Measurements from ENCODE around the gene TMEM175. TPM values are rescaled to one million over a fixed set of nuclear protein-coding genes. Genes with fewer than 3 reads are reported as not detected.
"Not testable (repeated sequence)": the region's sequence is repeated elsewhere in the genome, so short reads cannot be mapped to it uniquely, and the experiment has no call there.

Gene TMEM175
- total RNA-seq, 1 donor from 2014 or later = 12.1 TPM

DNA sequence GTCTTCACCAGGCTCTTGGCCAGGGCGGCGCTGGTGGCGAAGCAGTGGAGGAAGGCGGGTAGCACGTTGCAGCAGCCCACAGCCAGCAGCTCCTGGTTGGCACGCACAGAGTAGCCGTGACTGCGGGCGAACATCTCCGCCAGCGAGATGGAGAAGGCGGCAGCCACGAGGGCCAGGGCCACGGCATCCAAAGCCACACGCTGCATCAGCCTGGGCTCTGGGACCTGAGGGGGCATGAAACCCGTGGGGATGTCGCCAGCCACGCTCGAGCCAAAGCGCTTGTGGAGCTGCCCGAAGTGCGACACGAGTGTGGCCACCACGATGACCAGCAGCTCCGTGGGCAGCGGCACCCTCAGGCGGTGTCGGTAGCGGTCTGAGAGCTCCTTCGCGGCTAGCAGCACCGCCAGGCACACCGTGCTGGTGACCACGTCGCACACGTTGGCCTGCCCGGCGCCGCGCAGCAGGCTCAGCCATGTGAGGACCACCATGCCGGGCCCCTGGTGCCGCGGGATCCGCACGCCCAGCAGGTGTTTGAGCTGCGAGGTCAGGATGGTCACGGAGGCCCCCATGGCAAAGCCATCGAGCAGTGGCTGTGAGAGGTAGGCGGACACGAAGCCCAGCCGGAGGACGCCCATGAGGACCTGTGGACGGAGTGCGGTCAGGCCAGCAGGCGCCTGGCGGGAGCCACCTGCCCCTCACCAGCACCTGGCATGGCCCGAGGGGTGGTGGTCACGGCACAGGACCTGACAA is 57.6 kb downstream of the TMEM175 start:
- DNase-seq (ENCODE audit: low read depth) = no peak

DNA sequence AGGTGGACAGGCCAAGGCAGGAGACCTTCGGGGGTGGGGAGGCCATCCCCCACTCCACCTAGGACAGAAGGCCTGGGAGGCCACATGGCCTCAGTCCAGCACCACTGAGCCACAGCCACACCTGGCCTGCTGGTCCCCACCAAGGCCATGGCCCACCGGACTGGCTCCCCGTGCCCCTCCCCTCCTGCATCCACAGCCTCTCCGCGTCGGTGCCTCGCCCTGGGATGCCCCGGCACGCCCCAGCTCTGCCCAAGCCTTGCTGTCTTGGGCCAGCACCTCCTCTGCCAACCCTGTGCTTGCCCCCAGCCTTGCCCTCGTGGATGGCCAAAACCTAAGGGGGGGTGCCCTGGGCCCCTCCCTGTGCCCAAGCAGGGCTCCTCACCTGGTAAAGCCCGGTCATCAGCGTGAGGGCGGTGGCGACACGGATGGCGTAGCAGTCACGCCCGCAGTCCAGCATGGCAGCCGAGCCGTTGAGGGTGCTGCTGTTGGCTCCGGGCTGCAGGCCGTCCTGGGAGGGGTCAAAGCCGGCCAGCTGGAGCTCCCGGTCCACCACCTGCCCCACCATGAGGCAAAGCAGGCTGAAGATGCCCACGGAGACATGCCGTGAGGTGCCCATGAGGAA is 58.6 kb downstream of the TMEM175 start:
- no peak for DNase-seq (ENCODE audit: low read depth)

DNA sequence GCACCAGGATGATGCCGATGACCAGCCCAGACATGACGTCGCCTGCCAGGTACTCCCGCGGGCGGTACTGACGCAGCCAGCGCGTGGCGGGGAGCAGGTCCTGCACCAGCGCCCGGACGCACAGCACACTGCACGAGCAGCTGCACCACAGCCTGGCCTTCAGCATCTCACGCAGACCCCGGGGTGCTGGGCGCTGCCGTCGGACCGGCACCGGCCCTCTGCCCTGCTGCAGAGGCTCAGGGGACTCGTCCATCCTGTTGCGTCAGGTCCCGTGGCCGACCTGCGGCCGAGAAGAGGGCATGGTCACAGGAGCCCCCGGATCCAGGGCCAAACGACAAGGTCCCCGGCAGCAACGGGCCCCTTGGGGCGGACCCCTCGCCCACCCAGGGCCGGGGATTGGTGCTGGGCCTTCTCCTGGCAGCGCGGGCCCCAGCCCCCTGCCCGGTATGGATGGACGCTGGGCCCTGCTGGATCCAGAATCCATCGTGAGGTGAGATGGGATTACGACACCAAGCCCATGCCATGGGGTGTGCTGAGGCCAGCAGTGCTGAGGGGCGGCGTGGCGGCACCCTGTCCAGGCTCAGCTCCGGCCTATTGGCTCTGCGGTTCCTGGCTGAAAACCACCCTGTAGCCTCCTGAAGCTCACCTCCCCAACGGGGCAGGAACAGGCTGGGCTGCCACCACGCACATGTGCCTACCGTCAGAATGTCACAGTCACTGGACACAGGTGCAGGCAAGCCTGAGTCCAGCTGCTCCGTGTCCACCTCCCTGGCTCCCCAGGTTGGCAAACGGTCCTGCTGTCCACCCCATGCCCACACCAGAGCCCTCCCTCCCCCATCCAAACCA is 59.4 kb downstream of the TMEM175 start:
- DNase-seq (ENCODE audit: low read depth) = no peak

DNA sequence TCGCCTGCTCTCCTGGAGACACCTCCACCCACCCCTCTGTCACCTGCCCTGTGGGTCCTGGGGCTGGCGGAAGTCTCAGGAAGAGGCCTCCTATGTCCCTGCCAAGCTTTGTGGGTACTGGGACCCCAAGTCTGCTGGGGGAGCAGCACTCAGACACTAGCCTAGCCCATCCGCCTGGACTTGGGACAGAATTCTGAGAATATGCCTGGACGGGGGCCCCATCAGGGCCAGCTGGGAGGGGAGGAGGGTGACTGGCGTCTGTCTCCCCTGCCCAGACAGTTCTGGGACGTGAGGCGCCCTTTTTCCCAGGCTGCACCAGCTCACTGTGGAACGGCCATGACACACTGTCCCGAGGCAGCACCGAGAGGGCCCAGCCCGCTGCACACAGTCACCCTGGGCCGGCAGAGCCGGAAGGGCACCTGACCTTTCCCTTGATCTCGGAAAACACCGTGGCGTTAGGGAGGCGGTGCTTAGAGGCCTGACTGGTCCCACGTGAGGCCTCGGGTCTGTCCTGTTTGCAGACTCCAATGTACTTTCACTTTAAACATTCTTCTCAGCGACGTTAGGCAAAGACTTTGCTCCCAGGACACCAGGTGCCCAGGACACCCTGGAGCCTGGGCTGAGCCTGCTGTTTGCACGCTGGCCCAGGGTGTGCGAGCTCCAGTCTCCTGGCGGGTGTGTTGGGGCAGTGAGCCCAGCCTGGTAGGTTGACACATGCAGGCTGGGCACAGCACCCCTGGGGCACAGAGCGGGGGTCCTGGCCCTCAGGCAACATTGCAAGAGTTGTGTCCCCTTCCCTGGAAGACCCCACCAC is 60.2 kb downstream of the TMEM175 start:
- DNase-seq (ENCODE audit: low read depth) = peak; percentile 90

DNA sequence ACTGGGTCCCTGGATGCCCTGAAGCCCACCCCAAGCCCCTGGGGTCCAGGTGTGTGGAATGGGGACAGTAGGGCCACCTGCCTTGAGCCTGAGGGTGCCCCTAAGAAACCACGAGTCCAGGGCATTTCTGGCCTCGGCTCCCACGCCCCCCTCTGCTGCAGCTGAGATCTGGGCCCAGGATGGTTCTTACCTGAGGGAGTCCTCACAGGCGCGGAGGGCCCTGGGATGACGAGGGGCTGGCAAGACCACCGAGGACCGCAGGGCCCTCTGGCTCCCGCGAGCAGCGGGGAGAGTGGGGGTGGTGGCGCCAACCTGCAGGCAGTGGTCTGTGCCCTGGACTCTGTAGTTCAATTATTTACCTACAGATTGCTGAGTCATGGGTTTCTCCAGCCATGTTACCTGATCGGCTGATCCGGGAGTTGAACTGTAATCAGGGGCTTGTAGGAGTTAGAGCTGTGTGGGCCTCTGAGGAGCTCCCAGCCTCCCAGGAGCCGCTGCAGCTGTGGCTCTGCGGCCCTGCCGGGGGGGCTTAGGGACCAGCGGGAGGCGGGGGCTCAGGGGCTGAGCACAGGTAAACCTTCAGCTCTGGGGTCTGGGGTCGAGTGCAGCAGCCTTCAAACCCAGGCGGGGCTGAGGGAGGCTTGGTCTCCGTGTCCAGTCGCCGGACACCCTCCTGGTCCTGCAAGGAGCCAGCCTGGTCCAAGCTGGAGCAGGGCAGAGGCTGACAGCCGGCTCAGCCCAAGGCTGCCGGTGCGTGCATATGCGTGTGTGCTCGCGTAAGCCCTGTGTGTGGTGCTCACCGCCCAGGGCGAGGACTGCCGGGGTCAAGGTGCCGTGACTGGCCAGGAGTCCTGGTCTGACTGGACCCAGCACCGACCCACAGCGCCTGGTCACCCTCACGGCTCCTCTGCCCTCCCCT is 61.1 kb downstream of the TMEM175 start, which contains the start of gene SLC26A1:
SLC26A1 (minus strand) TSS at position 294 of the 919 bp plus-strand sequence. CDS start 1,701 bp downstream, outside the sequence.
- DNase-seq (ENCODE audit: low read depth) = peak; percentile 85

DNA sequence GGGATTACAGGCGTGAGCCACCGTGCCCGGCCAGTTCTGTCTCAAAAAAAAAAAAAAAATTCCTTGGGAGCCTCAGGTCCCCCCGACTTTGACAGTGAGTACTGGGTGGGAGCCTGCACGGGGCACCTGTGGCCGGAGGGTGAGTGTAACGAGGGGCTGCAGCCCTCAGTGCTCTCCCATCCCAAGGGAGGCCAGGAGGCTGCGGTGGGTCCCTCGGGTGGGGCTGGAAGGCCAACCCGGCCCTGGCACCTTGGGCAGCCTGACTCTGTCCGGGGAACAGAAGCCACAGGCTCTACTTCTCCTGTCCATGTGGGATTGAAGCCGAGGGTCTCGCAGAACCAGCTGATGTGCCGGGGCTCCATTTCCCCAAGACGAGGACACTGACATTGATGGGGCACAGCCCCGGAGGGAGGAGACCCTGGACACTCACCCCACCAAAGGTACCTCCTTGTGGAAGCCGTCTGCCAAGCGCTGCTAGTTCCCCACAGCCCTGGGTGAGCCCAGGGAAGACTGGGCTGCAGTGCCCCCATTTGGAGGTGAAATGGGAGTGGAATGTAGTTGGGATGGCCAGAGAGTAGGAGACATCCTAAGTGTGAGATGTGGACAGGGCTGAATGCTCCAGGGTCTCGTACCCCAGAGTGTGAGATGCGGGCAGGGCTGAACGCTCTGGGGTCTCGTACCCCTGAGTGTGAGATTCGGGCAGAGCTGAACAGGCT is 63.2 kb downstream of the TMEM175 start:
- no peak for DNase-seq (ENCODE audit: low read depth)

DNA sequence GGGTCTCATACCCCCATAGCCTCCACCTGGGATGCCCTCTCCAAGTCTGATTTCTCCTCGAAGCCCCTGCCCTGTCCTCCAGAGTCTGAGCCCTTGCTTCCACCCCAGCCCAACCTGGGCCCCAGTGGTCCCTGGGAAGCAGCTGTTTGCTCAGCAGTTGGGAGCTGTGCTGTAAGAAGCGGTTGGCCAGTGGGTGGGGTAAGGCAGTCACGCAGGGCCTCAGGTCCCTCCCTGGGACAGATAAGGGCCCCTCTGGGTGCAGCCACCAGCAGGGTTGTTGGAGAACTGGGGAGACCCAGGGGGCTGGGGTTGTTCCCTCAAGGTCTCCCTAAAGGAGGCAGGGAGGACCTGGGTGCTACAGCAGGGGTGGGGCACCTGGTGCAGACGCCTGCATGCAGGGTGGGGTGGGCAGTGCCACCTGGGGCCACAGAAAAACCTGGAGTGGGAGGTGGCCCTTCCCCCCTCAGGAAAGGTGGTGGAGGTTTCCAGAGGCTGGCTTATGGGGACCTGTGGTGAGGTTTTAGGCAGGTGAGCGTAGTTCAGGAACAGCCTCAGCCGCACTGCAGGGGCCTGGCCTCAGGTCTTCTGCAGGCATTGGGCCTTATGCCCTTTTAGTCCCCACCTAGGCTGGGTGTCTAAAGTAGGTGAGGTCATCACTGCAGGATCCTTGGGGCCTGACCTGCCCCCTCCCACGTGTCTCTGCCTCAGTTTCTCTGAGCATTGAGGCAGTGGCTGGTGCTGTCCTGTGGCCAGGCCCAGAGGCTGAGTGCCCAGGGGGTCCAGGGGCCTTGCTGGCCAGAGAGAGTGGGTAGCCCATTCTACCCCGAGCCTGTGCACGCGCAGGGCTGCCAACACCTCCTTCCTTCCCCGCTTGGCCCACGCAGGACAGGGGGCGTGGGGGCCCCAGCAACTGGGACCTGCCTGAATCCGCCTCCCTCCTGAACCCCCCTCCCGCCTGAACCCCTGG is 64.1 kb downstream of the TMEM175 start:
- DNase-seq (ENCODE audit: low read depth) = no peak

DNA sequence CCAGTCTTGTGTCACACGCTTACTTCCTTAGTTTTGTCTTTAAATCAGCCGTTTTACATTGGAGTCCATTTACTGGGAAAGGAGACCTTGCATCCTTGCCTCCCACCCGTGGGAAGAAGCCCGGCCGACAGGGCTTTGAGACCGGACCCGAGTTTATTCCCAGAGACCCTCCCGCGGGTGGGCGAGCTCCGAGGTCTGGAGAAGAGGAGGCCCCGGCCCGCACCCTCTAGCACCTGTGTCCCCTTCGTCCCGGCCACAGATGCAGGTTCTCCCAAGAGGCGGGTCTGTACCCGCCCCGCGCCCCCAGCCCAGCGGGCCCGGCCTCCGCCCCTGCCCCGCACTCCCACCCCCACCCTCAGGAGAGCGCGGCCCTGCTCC is 64.7 kb downstream of the TMEM175 start:
- no peak for DNase-seq (ENCODE audit: low read depth)

DNA sequence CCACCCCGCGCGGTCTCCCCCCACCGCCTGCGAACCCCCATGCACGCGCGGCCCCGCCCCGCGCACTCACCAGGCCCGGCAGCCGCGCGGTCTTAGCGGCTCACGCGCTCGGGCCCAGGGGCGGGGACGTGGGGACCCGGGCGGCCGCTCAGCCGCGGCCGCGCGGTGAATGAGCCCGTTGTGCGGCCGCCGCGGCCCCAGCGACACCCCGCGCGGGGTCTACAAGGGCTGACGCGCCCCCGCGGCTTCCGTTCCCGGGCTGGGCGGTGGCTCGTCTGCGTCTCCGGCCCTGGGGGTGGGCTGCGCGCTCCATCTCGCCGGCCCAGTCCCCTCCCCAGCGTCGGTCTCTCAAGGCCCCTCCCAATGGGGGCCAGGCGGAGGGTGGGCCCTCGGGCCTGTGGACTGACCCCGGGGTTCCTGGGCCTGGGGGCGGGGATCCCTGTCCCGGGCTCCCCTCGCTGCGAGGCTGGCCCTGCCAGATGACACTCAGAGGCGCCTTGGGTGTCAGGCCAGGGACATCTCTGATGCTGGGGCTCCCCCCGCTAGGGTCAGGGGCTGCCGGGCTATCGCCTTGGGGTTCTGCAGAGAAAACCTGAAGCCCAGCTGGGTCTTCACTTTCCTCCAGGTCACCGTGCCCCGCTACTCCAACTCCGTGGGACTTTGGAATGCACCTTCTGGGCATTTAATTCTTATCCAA is 65.3 kb downstream of the TMEM175 start:
- no peak for DNase-seq (ENCODE audit: low read depth)

DNA sequence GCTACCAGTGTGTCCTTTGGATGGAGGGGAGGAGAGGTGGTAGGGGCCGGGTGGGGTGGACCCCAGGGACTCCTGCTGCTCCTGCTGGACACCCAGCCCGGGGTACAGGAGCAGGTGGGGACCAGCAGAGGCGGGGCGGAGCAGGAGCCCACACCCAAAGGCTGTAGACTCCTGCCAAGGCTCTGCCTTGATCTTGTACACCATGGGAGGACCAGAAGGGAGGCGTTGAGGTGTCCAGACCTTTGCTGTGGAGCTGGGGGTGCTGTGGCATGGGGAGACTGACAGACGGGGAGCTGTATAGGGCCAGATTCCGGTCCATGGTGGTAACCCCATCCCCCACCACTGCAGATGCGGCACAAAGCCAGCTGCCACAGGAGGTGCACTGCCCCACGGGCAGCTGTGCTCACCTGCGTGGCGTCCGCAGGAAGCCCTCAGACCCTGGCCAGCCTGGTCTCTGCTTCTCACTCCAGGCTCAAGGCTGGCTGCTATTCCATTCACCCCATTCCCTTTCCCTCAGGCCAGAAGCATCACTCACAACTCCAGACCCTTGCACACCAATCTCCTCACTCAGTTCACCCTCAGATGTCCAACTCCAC is 65.9 kb downstream of the TMEM175 start:
- DNase-seq (ENCODE audit: low read depth) = no peak

DNA sequence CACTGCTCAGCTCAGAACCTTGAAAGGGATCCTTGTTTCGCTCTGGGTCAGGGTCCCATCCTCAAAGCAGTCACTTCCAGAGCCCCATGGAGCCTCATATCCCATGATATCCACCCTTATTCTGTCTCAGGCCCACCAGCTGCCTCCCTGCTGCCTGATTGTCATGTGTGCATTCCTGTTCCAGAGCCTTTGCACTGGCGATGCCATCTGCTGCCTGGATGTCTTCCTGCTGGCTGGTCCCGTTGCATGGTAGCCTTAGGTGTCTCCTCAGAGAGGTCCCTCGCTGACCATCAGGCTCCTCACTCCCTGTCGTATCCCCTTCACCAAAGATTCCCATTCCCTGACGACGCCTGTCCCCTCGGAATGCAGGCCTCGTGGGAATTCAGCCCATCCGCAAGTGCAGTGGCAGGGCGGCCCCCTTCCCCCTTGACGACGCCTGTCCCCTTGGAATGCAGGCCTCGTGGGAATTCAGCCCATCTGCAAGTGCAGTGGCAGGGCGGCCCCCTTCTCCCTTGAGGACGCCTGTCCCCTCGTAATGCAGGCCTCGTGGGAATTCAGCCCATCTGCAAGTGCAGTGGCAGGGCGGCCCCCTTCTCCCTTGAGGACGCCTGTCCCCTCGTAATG is 67.1 kb downstream of the TMEM175 start:
- DNase-seq (ENCODE audit: low read depth) = not testable (repeated sequence)

DNA sequence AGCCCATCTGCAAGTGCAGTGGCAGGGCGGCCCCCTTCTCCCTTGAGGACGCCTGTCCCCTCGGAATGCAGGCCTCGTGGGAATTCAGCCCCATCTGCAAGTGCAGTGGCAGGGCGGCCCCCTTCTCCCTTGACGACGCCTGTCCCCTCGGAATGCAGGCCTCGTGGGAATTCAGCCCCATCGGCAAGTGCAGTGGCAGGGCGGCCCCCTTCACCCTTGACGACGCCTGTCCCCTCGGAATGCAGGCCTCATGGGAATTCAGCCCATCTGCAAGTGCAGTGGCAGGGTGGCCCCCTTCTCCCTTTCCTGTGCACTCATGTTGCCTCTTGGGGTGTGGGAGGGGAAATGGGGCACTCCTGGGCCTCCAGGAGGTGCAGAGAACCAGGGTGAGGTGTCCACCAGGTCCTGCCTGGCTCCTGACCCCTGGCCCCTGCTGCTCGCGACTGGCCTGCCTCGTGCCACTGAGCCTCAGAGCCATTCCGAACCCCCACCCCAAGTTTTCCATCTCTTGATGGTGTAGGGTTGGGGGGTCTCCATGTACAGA is 67.7 kb downstream of the TMEM175 start:
- DNase-seq (ENCODE audit: low read depth) = no peak

DNA sequence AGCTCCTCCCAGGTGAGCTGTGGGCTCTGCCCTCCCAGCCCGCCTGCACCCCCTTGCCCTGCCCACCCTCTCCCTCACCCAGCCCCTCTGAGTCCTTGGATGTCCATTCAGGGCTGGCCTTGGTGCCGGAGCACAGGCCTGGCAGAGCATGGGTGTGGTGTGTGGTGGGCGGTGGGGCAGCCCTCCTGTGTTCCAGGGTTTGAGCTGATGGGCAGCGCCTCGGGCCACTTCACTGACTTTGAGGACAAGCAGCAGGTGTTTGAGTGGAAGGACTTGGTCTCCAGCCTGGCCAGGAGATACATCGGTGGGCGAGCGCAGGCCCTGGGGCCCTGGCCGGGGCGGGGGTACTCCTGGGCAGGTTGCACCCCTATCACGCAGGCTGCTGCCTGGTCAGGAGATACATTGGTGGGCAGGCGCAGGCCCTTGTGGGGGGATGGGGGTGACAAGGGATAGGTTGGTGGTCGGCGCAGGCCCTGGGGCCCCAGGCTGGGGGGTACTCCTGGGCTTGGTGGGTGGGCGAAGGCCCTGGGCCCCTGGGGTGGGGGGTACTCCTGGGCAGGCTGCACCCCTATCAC is 68.5 kb downstream of the TMEM175 start:
- DNase-seq (ENCODE audit: low read depth) = no peak

DNA sequence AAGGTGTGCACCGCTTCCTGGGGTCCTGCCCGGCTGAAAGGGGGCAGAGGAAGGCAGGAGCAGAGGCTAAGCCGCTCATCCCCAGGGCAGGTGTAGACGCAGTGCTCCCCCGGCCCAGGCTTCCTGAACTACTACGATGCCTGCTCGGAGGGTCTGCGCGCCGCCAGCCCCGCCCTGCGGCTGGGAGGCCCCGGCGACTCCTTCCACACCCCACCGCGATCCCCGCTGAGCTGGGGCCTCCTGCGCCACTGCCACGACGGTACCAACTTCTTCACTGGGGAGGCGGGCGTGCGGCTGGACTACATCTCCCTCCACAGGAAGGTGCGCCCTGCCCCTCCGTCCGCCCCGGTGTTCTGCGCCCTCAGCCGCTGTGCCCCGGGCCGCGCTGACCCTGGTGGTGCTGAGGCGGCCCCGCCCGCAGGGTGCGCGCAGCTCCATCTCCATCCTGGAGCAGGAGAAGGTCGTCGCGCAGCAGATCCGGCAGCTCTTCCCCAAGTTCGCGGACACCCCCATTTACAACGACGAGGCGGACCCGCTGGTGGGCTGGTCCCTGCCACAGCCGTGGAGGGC is 69.4 kb downstream of the TMEM175 start:
- DNase-seq (ENCODE audit: low read depth) = no peak

DNA sequence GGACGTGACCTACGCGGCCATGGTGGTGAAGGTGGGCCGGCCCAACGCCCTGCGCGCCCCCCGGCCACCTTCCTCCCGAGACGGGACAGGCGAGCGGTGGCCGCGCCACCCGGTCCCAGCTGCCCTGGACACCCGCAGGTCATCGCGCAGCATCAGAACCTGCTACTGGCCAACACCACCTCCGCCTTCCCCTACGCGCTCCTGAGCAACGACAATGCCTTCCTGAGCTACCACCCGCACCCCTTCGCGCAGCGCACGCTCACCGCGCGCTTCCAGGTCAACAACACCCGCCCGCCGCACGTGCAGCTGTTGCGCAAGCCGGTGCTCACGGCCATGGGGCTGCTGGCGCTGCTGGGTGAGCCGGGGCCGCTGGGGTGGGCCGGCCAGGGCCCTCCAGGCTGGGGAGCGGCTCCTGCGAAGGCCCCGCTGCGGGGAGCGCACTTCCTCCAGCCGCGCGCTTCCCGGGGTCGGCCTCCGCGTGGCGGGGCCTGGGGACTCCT is 69.9 kb downstream of the TMEM175 start:
- DNase-seq (ENCODE audit: low read depth) = no peak

DNA sequence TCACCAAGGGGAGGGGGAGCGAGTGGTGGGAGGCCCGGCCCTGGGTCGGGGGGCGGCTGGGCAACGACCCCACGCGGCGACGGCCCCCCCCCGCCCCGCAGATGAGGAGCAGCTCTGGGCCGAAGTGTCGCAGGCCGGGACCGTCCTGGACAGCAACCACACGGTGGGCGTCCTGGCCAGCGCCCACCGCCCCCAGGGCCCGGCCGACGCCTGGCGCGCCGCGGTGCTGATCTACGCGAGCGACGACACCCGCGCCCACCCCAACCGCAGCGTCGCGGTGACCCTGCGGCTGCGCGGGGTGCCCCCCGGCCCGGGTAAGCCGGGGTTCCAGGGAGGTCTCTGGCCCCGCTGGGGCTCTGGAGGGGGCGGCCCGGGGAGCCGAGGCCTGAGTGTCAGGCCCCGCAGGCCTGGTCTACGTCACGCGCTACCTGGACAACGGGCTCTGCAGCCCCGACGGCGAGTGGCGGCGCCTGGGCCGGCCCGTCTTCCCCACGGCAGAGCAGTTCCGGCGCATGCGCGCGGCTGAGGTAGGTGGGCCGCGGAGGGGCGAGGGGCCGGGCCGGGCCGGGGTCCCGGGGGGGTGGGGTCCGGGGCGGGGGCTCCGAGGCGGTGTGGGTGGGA is 70.5 kb downstream of the TMEM175 start:
- DNase-seq (ENCODE audit: low read depth) = no peak

Measured in renal cortical epithelial cell (primary cell).